ENCODE results near the gene MMP25. TPM values are rescaled to one million over a fixed set of nuclear protein-coding genes. Genes with fewer than 3 reads are reported as not detected.

The MMP25 gene
- total RNA-seq, 1 experiment from 2014 or later: 49.0 TPM

DNA sequence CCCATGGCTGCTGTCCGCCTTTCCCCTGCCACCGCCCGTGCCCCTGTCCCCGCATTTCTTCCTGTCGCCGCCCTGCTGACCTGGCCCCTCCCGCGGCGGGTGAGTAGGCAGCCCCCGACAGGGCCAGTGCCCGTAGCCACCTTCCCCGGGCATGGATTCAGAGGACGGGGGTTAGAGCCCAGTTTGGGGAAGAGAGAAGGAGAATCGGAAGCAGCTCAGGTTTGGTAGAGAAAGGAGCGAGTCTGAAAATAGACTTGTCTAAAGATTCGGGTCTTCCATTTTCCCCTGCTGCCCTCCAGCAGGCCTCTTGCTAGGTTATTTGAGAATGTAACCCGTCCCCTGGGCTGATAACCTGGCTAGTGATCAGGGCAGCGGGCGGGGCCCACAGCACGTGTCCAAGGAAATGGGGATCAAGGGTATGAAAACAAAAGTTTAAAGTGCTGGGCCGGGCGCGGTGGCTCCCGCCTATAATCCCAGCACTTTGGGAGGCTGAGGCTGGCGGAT lies 41.5 kb upstream of the MMP25 start:
- H3K27me3 Mint-ChIP-seq (ENCODE audit: low read depth): no peaks in the 10 kb centered on the region
- no peak for TF ChIP-seq NFATC4 (CRISPR knock-in tag; IDR thresholded peaks at IDR 0.05)
- no peak; the same call in 1 of the 2 replicates for TF ChIP-seq SP1 (CRISPR knock-in tag; conservative IDR thresholded peaks at IDR 0.05)
- TF ChIP-seq RORB (CRISPR knock-in tag; IDR thresholded peaks at IDR 0.05): no peak
- TF ChIP-seq ZNF671 (CRISPR knock-in tag; IDR thresholded peaks at IDR 0.05): no peak
- no peak for TF ChIP-seq GTF2I (CRISPR knock-in tag; conservative IDR thresholded peaks at IDR 0.05)
- TF ChIP-seq, protein P1, sequence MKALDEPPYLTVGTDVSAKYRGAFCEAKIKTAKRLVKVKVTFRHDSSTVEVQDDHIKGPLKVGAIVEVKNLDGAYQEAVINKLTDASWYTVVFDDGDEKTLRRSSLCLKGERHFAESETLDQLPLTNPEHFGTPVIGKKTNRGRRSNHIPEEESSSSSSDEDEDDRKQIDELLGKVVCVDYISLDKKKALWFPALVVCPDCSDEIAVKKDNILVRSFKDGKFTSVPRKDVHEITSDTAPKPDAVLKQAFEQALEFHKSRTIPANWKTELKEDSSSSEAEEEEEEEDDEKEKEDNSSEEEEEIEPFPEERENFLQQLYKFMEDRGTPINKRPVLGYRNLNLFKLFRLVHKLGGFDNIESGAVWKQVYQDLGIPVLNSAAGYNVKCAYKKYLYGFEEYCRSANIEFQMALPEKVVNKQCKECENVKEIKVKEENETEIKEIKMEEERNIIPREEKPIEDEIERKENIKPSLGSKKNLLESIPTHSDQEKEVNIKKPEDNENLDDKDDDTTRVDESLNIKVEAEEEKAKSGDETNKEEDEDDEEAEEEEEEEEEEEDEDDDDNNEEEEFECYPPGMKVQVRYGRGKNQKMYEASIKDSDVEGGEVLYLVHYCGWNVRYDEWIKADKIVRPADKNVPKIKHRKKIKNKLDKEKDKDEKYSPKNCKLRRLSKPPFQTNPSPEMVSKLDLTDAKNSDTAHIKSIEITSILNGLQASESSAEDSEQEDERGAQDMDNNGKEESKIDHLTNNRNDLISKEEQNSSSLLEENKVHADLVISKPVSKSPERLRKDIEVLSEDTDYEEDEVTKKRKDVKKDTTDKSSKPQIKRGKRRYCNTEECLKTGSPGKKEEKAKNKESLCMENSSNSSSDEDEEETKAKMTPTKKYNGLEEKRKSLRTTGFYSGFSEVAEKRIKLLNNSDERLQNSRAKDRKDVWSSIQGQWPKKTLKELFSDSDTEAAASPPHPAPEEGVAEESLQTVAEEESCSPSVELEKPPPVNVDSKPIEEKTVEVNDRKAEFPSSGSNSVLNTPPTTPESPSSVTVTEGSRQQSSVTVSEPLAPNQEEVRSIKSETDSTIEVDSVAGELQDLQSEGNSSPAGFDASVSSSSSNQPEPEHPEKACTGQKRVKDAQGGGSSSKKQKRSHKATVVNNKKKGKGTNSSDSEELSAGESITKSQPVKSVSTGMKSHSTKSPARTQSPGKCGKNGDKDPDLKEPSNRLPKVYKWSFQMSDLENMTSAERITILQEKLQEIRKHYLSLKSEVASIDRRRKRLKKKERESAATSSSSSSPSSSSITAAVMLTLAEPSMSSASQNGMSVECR (CRISPR knock-in tag; IDR thresholded peaks at IDR 0.05; ENCODE audit: borderline replicate concordance): peak; percentile 56; the same call in 1 of the 2 replicates
- no peak for TF ChIP-seq TP53 (CRISPR knock-in tag; IDR thresholded peaks at IDR 0.05)
- no peak for TF ChIP-seq PRRX2 (CRISPR knock-in tag; IDR thresholded peaks at IDR 0.05)
- no peak for TF ChIP-seq SOX15 (CRISPR knock-in tag; IDR thresholded peaks at IDR 0.05)
- TF ChIP-seq, protein P2, sequence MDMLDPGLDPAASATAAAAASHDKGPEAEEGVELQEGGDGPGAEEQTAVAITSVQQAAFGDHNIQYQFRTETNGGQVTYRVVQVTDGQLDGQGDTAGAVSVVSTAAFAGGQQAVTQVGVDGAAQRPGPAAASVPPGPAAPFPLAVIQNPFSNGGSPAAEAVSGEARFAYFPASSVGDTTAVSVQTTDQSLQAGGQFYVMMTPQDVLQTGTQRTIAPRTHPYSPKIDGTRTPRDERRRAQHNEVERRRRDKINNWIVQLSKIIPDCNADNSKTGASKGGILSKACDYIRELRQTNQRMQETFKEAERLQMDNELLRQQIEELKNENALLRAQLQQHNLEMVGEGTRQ (CRISPR knock-in tag; IDR thresholded peaks at IDR 0.05): peak; percentile 63
- no peak for TF ChIP-seq ZNF138 (CRISPR knock-in tag; conservative IDR thresholded peaks at IDR 0.05)
- no peak for TF ChIP-seq SMAD4 (CRISPR knock-in tag; IDR thresholded peaks at IDR 0.05)
- no peak for TF ChIP-seq NFYB (CRISPR knock-in tag; conservative IDR thresholded peaks at IDR 0.05; ENCODE audit: low read depth)
- TF ChIP-seq, protein P3, sequence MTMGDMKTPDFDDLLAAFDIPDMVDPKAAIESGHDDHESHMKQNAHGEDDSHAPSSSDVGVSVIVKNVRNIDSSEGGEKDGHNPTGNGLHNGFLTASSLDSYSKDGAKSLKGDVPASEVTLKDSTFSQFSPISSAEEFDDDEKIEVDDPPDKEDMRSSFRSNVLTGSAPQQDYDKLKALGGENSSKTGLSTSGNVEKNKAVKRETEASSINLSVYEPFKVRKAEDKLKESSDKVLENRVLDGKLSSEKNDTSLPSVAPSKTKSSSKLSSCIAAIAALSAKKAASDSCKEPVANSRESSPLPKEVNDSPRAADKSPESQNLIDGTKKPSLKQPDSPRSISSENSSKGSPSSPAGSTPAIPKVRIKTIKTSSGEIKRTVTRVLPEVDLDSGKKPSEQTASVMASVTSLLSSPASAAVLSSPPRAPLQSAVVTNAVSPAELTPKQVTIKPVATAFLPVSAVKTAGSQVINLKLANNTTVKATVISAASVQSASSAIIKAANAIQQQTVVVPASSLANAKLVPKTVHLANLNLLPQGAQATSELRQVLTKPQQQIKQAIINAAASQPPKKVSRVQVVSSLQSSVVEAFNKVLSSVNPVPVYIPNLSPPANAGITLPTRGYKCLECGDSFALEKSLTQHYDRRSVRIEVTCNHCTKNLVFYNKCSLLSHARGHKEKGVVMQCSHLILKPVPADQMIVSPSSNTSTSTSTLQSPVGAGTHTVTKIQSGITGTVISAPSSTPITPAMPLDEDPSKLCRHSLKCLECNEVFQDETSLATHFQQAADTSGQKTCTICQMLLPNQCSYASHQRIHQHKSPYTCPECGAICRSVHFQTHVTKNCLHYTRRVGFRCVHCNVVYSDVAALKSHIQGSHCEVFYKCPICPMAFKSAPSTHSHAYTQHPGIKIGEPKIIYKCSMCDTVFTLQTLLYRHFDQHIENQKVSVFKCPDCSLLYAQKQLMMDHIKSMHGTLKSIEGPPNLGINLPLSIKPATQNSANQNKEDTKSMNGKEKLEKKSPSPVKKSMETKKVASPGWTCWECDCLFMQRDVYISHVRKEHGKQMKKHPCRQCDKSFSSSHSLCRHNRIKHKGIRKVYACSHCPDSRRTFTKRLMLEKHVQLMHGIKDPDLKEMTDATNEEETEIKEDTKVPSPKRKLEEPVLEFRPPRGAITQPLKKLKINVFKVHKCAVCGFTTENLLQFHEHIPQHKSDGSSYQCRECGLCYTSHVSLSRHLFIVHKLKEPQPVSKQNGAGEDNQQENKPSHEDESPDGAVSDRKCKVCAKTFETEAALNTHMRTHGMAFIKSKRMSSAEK (CRISPR knock-in tag; IDR thresholded peaks at IDR 0.05; ENCODE audit: borderline replicate concordance): no peak
- TF ChIP-seq, protein P4, sequence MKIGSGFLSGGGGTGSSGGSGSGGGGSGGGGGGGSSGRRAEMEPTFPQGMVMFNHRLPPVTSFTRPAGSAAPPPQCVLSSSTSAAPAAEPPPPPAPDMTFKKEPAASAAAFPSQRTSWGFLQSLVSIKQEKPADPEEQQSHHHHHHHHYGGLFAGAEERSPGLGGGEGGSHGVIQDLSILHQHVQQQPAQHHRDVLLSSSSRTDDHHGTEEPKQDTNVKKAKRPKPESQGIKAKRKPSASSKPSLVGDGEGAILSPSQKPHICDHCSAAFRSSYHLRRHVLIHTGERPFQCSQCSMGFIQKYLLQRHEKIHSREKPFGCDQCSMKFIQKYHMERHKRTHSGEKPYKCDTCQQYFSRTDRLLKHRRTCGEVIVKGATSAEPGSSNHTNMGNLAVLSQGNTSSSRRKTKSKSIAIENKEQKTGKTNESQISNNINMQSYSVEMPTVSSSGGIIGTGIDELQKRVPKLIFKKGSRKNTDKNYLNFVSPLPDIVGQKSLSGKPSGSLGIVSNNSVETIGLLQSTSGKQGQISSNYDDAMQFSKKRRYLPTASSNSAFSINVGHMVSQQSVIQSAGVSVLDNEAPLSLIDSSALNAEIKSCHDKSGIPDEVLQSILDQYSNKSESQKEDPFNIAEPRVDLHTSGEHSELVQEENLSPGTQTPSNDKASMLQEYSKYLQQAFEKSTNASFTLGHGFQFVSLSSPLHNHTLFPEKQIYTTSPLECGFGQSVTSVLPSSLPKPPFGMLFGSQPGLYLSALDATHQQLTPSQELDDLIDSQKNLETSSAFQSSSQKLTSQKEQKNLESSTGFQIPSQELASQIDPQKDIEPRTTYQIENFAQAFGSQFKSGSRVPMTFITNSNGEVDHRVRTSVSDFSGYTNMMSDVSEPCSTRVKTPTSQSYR (CRISPR knock-in tag; IDR thresholded peaks at IDR 0.05): no peak
- TF ChIP-seq ZNF263 (CRISPR knock-in tag; IDR thresholded peaks at IDR 0.05; ENCODE audit: low read depth): no peak
- TF ChIP-seq, protein P5, sequence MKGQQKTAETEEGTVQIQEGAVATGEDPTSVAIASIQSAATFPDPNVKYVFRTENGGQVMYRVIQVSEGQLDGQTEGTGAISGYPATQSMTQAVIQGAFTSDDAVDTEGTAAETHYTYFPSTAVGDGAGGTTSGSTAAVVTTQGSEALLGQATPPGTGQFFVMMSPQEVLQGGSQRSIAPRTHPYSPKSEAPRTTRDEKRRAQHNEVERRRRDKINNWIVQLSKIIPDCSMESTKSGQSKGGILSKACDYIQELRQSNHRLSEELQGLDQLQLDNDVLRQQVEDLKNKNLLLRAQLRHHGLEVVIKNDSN (CRISPR knock-in tag; IDR thresholded peaks at IDR 0.05): peak; percentile 70
- TF ChIP-seq, protein P6, sequence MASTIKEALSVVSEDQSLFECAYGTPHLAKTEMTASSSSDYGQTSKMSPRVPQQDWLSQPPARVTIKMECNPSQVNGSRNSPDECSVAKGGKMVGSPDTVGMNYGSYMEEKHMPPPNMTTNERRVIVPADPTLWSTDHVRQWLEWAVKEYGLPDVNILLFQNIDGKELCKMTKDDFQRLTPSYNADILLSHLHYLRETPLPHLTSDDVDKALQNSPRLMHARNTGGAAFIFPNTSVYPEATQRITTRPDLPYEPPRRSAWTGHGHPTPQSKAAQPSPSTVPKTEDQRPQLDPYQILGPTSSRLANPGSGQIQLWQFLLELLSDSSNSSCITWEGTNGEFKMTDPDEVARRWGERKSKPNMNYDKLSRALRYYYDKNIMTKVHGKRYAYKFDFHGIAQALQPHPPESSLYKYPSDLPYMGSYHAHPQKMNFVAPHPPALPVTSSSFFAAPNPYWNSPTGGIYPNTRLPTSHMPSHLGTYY (CRISPR knock-in tag; IDR thresholded peaks at IDR 0.05): no peak
- TF ChIP-seq ATF1 (CRISPR knock-in tag; IDR thresholded peaks at IDR 0.05): no peak
- no peak for TF ChIP-seq EMX1 (CRISPR knock-in tag; IDR thresholded peaks at IDR 0.05)
- peaks cover 47% of the 10 kb centered on the region for H3K4me1 Mint-ChIP-seq
- no peaks in the 10 kb centered on the region for H3K9me3 Mint-ChIP-seq
- DNase-seq (ENCODE audit: low spot score): peak; percentile 64
- no peaks in the 10 kb centered on the region for H3K36me3 Mint-ChIP-seq
- no peak for ATAC-seq
- POLR2A ChIA-PET: interaction anchor here (0.7 to 13.9 kb wide), 3 partner anchors 15 to 26 kb away, joined by 4 to 502 read pairs (median 5); partner anchors contain the start of genes CLDN6, HCFC1R1, THOC6 and TNFRSF12A
- H3K4me3 Mint-ChIP-seq: peak overlapping the region; percentile 82
- CTCF ChIA-PET: interaction anchor here (0.6 to 13.4 kb wide), 9 partner anchors 9 to 99 kb away, joined by 3 to 360 read pairs (median 4); partner anchors contain the start of genes CLDN6, HCFC1R1, KREMEN2 and THOC6
- H3K27ac Mint-ChIP-seq: peak overlapping the region; percentile 93

All from WTC11 (cell line).